Panc1 (cell line): Measurements from ENCODE around the gene PIK3CD. TPM values are rescaled to one million over a fixed set of nuclear protein-coding genes. Genes with fewer than 3 reads are reported as not detected.

Source experiments
- ATAC-seq: fragments of 200-7000 bp; cut with Tn5 transposase; 2 replicates; pipeline ENCODE4 v1.9.1; 2020; ENCODE audit warnings: mild to moderate bottlenecking, moderate library complexity
- BruUV-seq: library from RNA; stranded (reverse); fragments of 400-500 nt; replicated peaks from 2 replicates; lab custom pipeline; 2021; lab: Mats Ljungman, UMichigan
- CTCF ChIA-PET: fragments of 300-600 bp; sonication (Branson Sonifier 250); formaldehyde crosslinking; loops from one replicate; lab custom pipeline; 2022; ENCODE audit warnings: antibody characterized with exemption; lab: Charles Lee
- POLR2A ChIA-PET: fragments of 300-600 bp; sonication (Branson Sonifier 250); formaldehyde crosslinking; loops from one replicate; lab custom pipeline; 2022; ENCODE audit warnings: antibody characterized with exemption; lab: Charles Lee
- DNase-seq: peaks from one replicate; pipeline ENCODE4 v3.0.0-alpha.2; 2010; ENCODE audit warnings: low read depth, low spot score
- H3K27ac ChIP-seq: 2 replicates; pipeline ENCODE4 v1.5.1; 2011; ENCODE audit warnings: mild to moderate bottlenecking, low read length, inconsistent platforms
- H3K27me3 ChIP-seq: fragments of 200-500 bp; sonication (Bioruptor generic); 2 replicates; pipeline ENCODE4 v1.6.0; 2014; ENCODE audit warnings: low read length, inconsistent platforms; ENCODE audit not compliant: control insufficient read depth, insufficient read depth
- H3K36me3 ChIP-seq: fragments of 200-500 bp; sonication (Bioruptor generic); 2 replicates; pipeline ENCODE4 v1.5.1; 2014; ENCODE audit warnings: inconsistent platforms, mild to moderate bottlenecking, low read length, moderate library complexity; ENCODE audit not compliant: control insufficient read depth, insufficient read depth
- H3K4me1 ChIP-seq: 2 replicates; pipeline ENCODE4 v1.5.1; 2011; ENCODE audit warnings: inconsistent platforms, mild to moderate bottlenecking, low read length, moderate library complexity; ENCODE audit not compliant: control insufficient read depth, insufficient read depth
- H3K4me3 ChIP-seq, 2 experiments: 2 replicates each; pipeline ENCODE4 v1.5.1; 2011 to 2012; ENCODE audit warnings: low read depth in 2 of 2, low read length in 2 of 2, mild to moderate bottlenecking in 2 of 2, inconsistent platforms in 1 of 2, moderate library complexity in 1 of 2
- H3K9me3 ChIP-seq: fragments of 200-500 bp; sonication (Bioruptor generic); 2 replicates; pipeline ENCODE4 v1.5.1; 2014; ENCODE audit warnings: low read depth, mild to moderate bottlenecking, inconsistent platforms, low read length, moderate library complexity; ENCODE audit not compliant: control insufficient read depth, insufficient read depth
- POLR2AphosphoS5 ChIP-seq: IDR thresholded peaks from 2 replicates; pipeline ENCODE4 v1.6.1; 2012; ENCODE audit warnings: mild to moderate bottlenecking, low read depth, low read length, moderate library complexity
- SIN3A ChIP-seq: IDR thresholded peaks from 2 replicates; pipeline ENCODE4 v1.6.1; 2012; ENCODE audit warnings: low read depth, mild to moderate bottlenecking, low read length, moderate library complexity, borderline replicate concordance; ENCODE audit not compliant: insufficient read depth
- TCF7L2 ChIP-seq: IDR thresholded peaks from 2 replicates; pipeline ENCODE4 v1.6.1; 2011; ENCODE audit warnings: mild to moderate bottlenecking, low read depth, low read length, inconsistent platforms
- in situ Hi-C: cut with HindIII; loops from 2 replicates; pipeline ENCODE4 v1.10.0; 2016; ENCODE audit warnings: low sequenced_read_pairs, low pct_unique_long_range_greater_than_20kb
- intact Hi-C: fragments of 100-400 bp; cut with micrococcal nuclease; formaldehyde crosslinking; loops from one replicate; pipeline ENCODE4 v1.10.0; 2022; ENCODE audit not compliant: unreplicated experiment
- total RNA-seq: library from RNA; stranded (reverse); gene quantifications from one replicate; pipeline ENCODE4 v1.2.1, GENCODE V29; 2021; ENCODE audit not compliant: unreplicated experiment
- TF ChIP-seq, protein P1 (sequence below): fragments of 450-650 bp; IDR thresholded peaks from 2 replicates; pipeline ENCODE4 v1.5.1; 2017; ENCODE audit warnings: mild to moderate bottlenecking
- TF ChIP-seq, protein P2 (sequence below), 2 experiments: IDR thresholded peaks; 2 replicates each; pipeline ENCODE4 v1.6.1; 2011 to 2012; ENCODE audit warnings: low read depth in 2 of 2, control low read depth in 1 of 2, low read length in 1 of 2, mild to moderate bottlenecking in 1 of 2, moderate library complexity in 1 of 2; ENCODE audit not compliant: insufficient read depth in 1 of 2

PIK3CD gene
- total RNA-seq, 1 experiment from 2014 or later: 12.5 TPM

DNA sequence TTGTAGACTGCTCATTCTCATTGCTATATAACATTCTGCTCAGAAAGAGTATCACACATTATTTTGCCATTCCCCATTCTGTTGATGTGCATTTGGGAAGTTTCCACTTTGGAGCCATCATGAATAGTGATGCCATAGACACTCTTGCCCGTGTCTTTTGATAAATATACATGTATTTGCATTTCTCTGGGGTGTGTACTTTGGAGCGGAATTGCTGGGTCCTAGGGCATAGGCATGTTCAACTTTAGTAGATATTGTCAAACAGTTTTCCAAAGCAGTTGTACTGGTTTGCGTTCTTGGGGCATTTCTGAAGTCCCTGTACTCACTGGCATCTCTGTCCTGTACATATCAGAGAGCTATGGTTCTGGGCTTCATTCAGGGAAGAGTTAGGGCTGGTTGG is 52.1 kb downstream of the PIK3CD start:
- intact Hi-C loops: no loop called here

DNA sequence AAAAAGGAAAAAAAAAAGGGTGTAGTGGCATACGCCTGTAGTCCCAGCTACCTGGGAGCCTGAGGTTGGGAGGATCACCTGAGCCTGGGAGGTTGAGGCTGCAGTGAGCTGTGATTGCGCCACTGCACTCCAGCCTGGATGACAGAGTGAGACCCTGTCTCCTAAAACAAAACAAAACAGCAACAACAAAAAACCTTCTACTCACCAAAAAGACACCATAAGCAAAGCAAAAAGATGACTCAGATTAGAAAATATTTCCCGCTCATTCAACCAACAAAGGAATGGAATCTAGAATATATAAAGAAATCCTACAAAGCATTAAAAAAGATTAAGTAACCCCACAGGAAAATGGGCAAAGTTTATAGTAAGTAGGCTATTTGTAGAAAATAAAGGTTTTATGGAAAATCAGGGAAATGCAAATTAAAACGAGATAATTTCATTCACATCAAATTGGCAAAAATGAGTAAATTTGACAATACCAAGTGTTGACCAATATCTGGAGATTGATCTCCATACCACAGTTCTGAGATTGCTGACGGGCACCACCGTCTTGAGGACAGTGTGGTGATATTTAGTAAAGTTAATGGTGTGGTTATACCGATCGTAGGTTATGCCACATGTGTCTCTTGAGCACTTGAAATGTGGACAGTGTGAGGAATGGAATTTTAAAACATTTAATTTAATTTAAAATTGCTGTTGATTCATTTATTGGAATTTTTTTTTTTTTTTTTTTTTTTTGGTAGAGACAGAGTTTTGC is 54.0 kb downstream of the PIK3CD start:
- no TSS peak for BruUV-seq
- H3K4me3 ChIP-seq: no peak overlapping the region
- no peak for DNase-seq
- H3K27me3 ChIP-seq: no peaks in the 10 kb centered on the region
- ChIA-PET POLR2A (no interaction called here), CTCF (no interaction called here)
- no peak for TF ChIP-seq SIN3A
- TF ChIP-seq, protein P1, sequence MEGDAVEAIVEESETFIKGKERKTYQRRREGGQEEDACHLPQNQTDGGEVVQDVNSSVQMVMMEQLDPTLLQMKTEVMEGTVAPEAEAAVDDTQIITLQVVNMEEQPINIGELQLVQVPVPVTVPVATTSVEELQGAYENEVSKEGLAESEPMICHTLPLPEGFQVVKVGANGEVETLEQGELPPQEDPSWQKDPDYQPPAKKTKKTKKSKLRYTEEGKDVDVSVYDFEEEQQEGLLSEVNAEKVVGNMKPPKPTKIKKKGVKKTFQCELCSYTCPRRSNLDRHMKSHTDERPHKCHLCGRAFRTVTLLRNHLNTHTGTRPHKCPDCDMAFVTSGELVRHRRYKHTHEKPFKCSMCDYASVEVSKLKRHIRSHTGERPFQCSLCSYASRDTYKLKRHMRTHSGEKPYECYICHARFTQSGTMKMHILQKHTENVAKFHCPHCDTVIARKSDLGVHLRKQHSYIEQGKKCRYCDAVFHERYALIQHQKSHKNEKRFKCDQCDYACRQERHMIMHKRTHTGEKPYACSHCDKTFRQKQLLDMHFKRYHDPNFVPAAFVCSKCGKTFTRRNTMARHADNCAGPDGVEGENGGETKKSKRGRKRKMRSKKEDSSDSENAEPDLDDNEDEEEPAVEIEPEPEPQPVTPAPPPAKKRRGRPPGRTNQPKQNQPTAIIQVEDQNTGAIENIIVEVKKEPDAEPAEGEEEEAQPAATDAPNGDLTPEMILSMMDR: no peak
- TF ChIP-seq, protein P2, sequence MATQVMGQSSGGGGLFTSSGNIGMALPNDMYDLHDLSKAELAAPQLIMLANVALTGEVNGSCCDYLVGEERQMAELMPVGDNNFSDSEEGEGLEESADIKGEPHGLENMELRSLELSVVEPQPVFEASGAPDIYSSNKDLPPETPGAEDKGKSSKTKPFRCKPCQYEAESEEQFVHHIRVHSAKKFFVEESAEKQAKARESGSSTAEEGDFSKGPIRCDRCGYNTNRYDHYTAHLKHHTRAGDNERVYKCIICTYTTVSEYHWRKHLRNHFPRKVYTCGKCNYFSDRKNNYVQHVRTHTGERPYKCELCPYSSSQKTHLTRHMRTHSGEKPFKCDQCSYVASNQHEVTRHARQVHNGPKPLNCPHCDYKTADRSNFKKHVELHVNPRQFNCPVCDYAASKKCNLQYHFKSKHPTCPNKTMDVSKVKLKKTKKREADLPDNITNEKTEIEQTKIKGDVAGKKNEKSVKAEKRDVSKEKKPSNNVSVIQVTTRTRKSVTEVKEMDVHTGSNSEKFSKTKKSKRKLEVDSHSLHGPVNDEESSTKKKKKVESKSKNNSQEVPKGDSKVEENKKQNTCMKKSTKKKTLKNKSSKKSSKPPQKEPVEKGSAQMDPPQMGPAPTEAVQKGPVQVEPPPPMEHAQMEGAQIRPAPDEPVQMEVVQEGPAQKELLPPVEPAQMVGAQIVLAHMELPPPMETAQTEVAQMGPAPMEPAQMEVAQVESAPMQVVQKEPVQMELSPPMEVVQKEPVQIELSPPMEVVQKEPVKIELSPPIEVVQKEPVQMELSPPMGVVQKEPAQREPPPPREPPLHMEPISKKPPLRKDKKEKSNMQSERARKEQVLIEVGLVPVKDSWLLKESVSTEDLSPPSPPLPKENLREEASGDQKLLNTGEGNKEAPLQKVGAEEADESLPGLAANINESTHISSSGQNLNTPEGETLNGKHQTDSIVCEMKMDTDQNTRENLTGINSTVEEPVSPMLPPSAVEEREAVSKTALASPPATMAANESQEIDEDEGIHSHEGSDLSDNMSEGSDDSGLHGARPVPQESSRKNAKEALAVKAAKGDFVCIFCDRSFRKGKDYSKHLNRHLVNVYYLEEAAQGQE (IDR thresholded peaks at IDR 0.05; ENCODE audit: insufficient read depth in 1 of 2, low read depth in 2 of 2, low read length in 1 of 2): no peak
- intact Hi-C loops (no loop called here), in situ Hi-C loops (no loop called here)
- H3K27ac ChIP-seq: no peak overlapping the region
- H3K4me1 ChIP-seq: peaks cover under 1% of the 10 kb centered on the region; the same call in 1 of the 2 replicates
- H3K36me3 ChIP-seq: no peaks in the 10 kb centered on the region
- no peaks in the 10 kb centered on the region for H3K9me3 ChIP-seq
- no peak for ATAC-seq

More for the DNA sequence above, 52.1 kb downstream of the PIK3CD start:
- ChIA-PET CTCF (interaction anchor here (0.5 kb wide), 1 partner anchor 38 kb away, joined by 8 read pairs; no protein-coding TSS in a partner anchor), POLR2A (no interaction called here)
- BruUV-seq: no TSS peak
- DNase-seq: no peak
- H3K9me3 ChIP-seq: no peaks in the 10 kb centered on the region
- in situ Hi-C loops: no loop called here
- no peaks in the 10 kb centered on the region for H3K36me3 ChIP-seq
- peaks cover 8% of the 10 kb centered on the region for H3K4me1 ChIP-seq
- no peaks in the 10 kb centered on the region for H3K27me3 ChIP-seq
- no peak overlapping the region for H3K27ac ChIP-seq
- ATAC-seq: no peak
- H3K4me3 ChIP-seq: no peak overlapping the region
- TF ChIP-seq, protein P1: no peak
- TF ChIP-seq POLR2AphosphoS5: no peak
- TF ChIP-seq, protein P2 (IDR thresholded peaks at IDR 0.05; ENCODE audit: insufficient read depth in 1 of 2, low read depth in 2 of 2, low read length in 1 of 2): no peak
- TF ChIP-seq TCF7L2: no peak
- TF ChIP-seq SIN3A: no peak
